OCI-LY1 (cell line): ENCODE results near the gene LRRC1.

ENCODE experiments used
- H2AFZ ChIP-seq: fragments of 200-600 bp; sonication (generic), shearing (Covaris generic); 2 replicates; pipeline ENCODE4 v1.6.0; 2014; ENCODE audit warnings: antibody characterized with exemption, mild to moderate bottlenecking, low read length
- H3F3A ChIP-seq: fragments of 200-600 bp; sonication (generic), shearing (Covaris generic); 2 replicates; pipeline ENCODE4 v1.6.0; 2014; ENCODE audit warnings: mild to moderate bottlenecking, antibody characterized with exemption, low read length, moderate library complexity; ENCODE audit not compliant: insufficient read depth
- H3K27ac ChIP-seq: fragments of 200-600 bp; sonication (generic); 2 replicates; pipeline ENCODE4 v1.5.1; 2014; ENCODE audit warnings: low read length, mixed run types, mild to moderate bottlenecking, low read depth; ENCODE audit not compliant: poor library complexity, severe bottlenecking
- H3K27me3 ChIP-seq: fragments of 200-600 bp; sonication (generic); 2 replicates; pipeline ENCODE4 v1.6.0; 2014; ENCODE audit warnings: antibody characterized with exemption, mild to moderate bottlenecking, low read length, moderate library complexity; ENCODE audit not compliant: insufficient read depth
- H3K36me3 ChIP-seq: fragments of 200-600 bp; sonication (generic); 2 replicates; pipeline ENCODE4 v1.6.1; 2014; ENCODE audit warnings: mild to moderate bottlenecking, antibody characterized with exemption, low read length, moderate library complexity, mixed read lengths; ENCODE audit not compliant: insufficient read depth
- H3K4me1 ChIP-seq: fragments of 200-600 bp; sonication (generic); 2 replicates; pipeline ENCODE4 v1.5.1; 2014; ENCODE audit warnings: mild to moderate bottlenecking, low read length, moderate library complexity; ENCODE audit not compliant: insufficient read depth, severe bottlenecking
- H3K4me2 ChIP-seq: fragments of 200-600 bp; sonication (generic), shearing (Covaris generic); 2 replicates; pipeline ENCODE4 v1.6.1; 2014; ENCODE audit warnings: low read length
- H3K4me3 ChIP-seq: fragments of 200-600 bp; sonication (generic); 2 replicates; pipeline ENCODE4 v1.5.1; 2014; ENCODE audit warnings: low read length, low read depth, mild to moderate bottlenecking, mixed read lengths; ENCODE audit not compliant: poor library complexity, severe bottlenecking
- H3K79me2 ChIP-seq: fragments of 200-600 bp; shearing (Covaris generic); 2 replicates; pipeline ENCODE4 v1.6.1; 2016; ENCODE audit warnings: mixed run types, low read length, mixed read lengths; ENCODE audit not compliant: insufficient read depth
- H3K9ac ChIP-seq: fragments of 200-600 bp; sonication (generic), shearing (Covaris generic); 2 replicates; pipeline ENCODE4 v1.6.1; 2014; ENCODE audit warnings: mild to moderate bottlenecking, low read length, mixed read lengths
- H3K9me2 ChIP-seq: fragments of 200-600 bp; sonication (generic), shearing (Covaris generic); 2 replicates; pipeline ENCODE4 v1.6.1; 2014; ENCODE audit warnings: low read depth, mild to moderate bottlenecking, low read length, mixed read lengths
- H3K9me3 ChIP-seq: fragments of 200-600 bp; shearing (Covaris generic); 2 replicates; pipeline ENCODE4 v1.6.1; 2014; ENCODE audit warnings: low read length, mixed read lengths
- H4K20me1 ChIP-seq: fragments of 200-600 bp; sonication (generic), shearing (Covaris generic); 2 replicates; pipeline ENCODE4 v1.6.0; 2016; ENCODE audit warnings: mild to moderate bottlenecking, low read length; ENCODE audit not compliant: insufficient read depth
- CTCF ChIP-seq: fragments of 200-600 bp; sonication (generic), shearing (Covaris generic); IDR thresholded peaks from 2 replicates; pipeline ENCODE4 v1.5.1; 2017; ENCODE audit warnings: mild to moderate bottlenecking, antibody characterized with exemption, low read length, moderate library complexity, mixed read lengths
- EZH2 ChIP-seq: fragments of 200-600 bp; sonication (generic), shearing (Covaris generic); IDR thresholded peaks from 2 replicates; pipeline ENCODE4 v1.8.0; 2017; ENCODE audit warnings: borderline replicate concordance, mixed run types, mild to moderate bottlenecking, antibody characterized with exemption, low read length, moderate library complexity, mixed read lengths

The LRRC1 gene

GRCh38 chr6:53761036-53761435, 33.8 kb upstream of the LRRC1 start:
- H3F3A ChIP-seq: no peaks in the 10 kb centered on the region
- H3K4me1 ChIP-seq: no peaks in the 10 kb centered on the region
- no peaks in the 10 kb centered on the region for H3K9me2 ChIP-seq
- no peaks in the 10 kb centered on the region for H3K9me3 ChIP-seq
- no peak overlapping the region for H3K27ac ChIP-seq
- TF ChIP-seq CTCF: no peak
- no peak for TF ChIP-seq EZH2
- H3K79me2 ChIP-seq: no peaks in the 10 kb centered on the region
- no peak overlapping the region for H3K9ac ChIP-seq
- no peak overlapping the region for H3K4me3 ChIP-seq
- no peak overlapping the region for H2AFZ ChIP-seq
- H3K36me3 ChIP-seq: no peaks in the 10 kb centered on the region
- no peak overlapping the region for H3K4me2 ChIP-seq
- H3K27me3 ChIP-seq: no peaks in the 10 kb centered on the region
- H4K20me1 ChIP-seq: no peaks in the 10 kb centered on the region

- H3K4me1 ChIP-seq: no peaks in the 10 kb centered on the region
- no peak overlapping the region for H2AFZ ChIP-seq
- H3K4me2 ChIP-seq: no peak overlapping the region
- no peaks in the 10 kb centered on the region for H3K79me2 ChIP-seq
- TF ChIP-seq CTCF (no peak), EZH2 (no peak)
- H3K27ac ChIP-seq: no peak overlapping the region
- H3K9me3 ChIP-seq: no peaks in the 10 kb centered on the region
- H3K4me3 ChIP-seq: no peak overlapping the region
- H3K9me2 ChIP-seq: no peaks in the 10 kb centered on the region
- no peaks in the 10 kb centered on the region for H4K20me1 ChIP-seq
- H3K36me3 ChIP-seq: no peaks in the 10 kb centered on the region
- H3F3A ChIP-seq: no peaks in the 10 kb centered on the region
- no peaks in the 10 kb centered on the region for H3K27me3 ChIP-seq
- H3K9ac ChIP-seq: no peak overlapping the region
Observed at GRCh38 chr6:53765270-53765669, 29.5 kb upstream of the LRRC1 start.

GRCh38 chr6:53766930-53767329, 27.9 kb upstream of the LRRC1 start:
- Histone ChIP-seq H3K9ac (no peak overlapping the region), H3K79me2 (no peaks in the 10 kb centered on the region), H3K27ac (no peak overlapping the region), H4K20me1 (no peaks in the 10 kb centered on the region), H3K36me3 (no peaks in the 10 kb centered on the region), H2AFZ (no peak overlapping the region), H3K4me2 (no peak overlapping the region), H3K27me3 (no peaks in the 10 kb centered on the region), H3F3A (no peaks in the 10 kb centered on the region), H3K4me3 (no peak overlapping the region), H3K4me1 (no peaks in the 10 kb centered on the region), H3K9me2 (no peaks in the 10 kb centered on the region), H3K9me3 (no peaks in the 10 kb centered on the region)
- no peak for TF ChIP-seq CTCF
- TF ChIP-seq EZH2: no peak
